Activated CD4-positive, alpha-beta T cell treated with anti-CD3 and anti-CD28 coated beads, Interleukin-2, amount 10 ng/mL, durations not matched to agents 24 days and 14 days (primary cell): ENCODE measurements around the gene LYPD3. TPM values are rescaled to one million over a fixed set of nuclear protein-coding genes. Genes with fewer than 3 reads are reported as not detected.

ENCODE experiments used
- total RNA-seq: library from RNA; stranded (reverse); gene quantifications from 2 replicates; pipeline ENCODE4 v1.2.3, GENCODE V29; 2022

The LYPD3 gene
- total RNA-seq, 1 donor from 2014 or later: 3.6 TPM

Other genes with a start within 250 kb of the LYPD3 start
- gene PSG9, start 196.1 kb downstream of the LYPD3 start, total RNA-seq: not detected in 2 replicates
- not detected in 2 replicates for gene CD177, start 111.9 kb downstream of the LYPD3 start, total RNA-seq
- not detected in 2 replicates for gene TEX101, start 50.7 kb downstream of the LYPD3 start, total RNA-seq
- 26.3 and 26.7 TPM in 2 replicates for gene PHLDB3, start 39.1 kb upstream of the LYPD3 start, total RNA-seq
- gene ETHE1, start 61.6 kb upstream of the LYPD3 start, total RNA-seq: 59.3 and 59.7 TPM in 2 replicates
- gene ZNF575, start 67.6 kb upstream of the LYPD3 start, total RNA-seq: 1.8 and 2.4 TPM in 2 replicates
- gene XRCC1, start 109.9 kb upstream of the LYPD3 start, total RNA-seq: 27.5 and 29.6 TPM in 2 replicates
- 7.9 and 9.9 TPM in 2 replicates for gene PINLYP, start 110.2 kb upstream of the LYPD3 start, total RNA-seq
- gene IRGQ, start 130.5 kb upstream of the LYPD3 start, total RNA-seq: 31.5 and 32.7 TPM in 2 replicates
- 14.4 and 15.3 TPM in 2 replicates for gene ZNF576, start 131.0 kb upstream of the LYPD3 start, total RNA-seq
- gene SRRM5, start 146.5 kb upstream of the LYPD3 start, total RNA-seq: 0.19 and 0.37 TPM in 2 replicates
- 18.1 and 19.4 TPM in 2 replicates for gene ZNF428, start 154.0 kb upstream of the LYPD3 start, total RNA-seq
- 0.28 and 0.44 TPM in 2 replicates for gene CADM4, start 174.2 kb upstream of the LYPD3 start, total RNA-seq
- 13.8 and 14.9 TPM in 2 replicates for gene PLAUR, start 204.6 kb upstream of the LYPD3 start, total RNA-seq